SHP77 (cell line): Measurements from ENCODE around the gene DNMT3L.
A peak's percentile ranks its signal among the peaks of the same experiment; 100 is the strongest.

Experiments
- DNase-seq, 2 experiments: peaks; one replicate each; lab custom pipeline; 2025; lab: John Stamatoyannopoulos, UW

The DNMT3L gene

GRCh38 chr21:44279354-44280260 is 17.9 kb upstream of the DNMT3L start:
- peak; percentile 21 to 48 for DNase-seq

DNA sequence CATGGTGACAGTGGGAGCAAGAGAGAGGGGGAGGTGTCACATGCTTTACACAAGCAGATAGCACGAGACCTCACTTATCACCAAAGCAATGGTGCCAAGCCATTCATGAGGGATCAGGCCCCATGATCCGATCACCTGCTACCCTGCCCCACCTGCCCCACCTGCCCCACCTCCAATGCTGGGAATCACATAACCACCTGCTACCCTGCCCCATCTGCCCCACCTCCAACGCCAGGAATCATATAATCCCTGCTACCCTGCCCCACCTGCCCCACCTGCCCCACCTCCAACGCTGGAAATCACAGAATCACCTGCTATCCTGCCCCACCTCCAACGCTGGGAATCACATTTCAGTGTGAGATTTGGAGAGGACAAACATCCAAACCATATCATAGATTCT is 13.3 kb upstream of the DNMT3L start:
- peak in 1 of 2 experiments; percentile 23 for DNase-seq

GRCh38 chr21:44273046-44273445 is 11.3 kb upstream of the DNMT3L start:
- no peak for DNase-seq

GRCh38 chr21:44272284-44272858 is 10.7 kb upstream of the DNMT3L start:
- DNase-seq, result no peak

- no peak for DNase-seq
Observed at GRCh38 chr21:44271558-44272283, 10.0 kb upstream of the DNMT3L start.

- DNase-seq, result no peak
Observed at GRCh38 chr21:44269090-44269489, 7.4 kb upstream of the DNMT3L start.

DNA sequence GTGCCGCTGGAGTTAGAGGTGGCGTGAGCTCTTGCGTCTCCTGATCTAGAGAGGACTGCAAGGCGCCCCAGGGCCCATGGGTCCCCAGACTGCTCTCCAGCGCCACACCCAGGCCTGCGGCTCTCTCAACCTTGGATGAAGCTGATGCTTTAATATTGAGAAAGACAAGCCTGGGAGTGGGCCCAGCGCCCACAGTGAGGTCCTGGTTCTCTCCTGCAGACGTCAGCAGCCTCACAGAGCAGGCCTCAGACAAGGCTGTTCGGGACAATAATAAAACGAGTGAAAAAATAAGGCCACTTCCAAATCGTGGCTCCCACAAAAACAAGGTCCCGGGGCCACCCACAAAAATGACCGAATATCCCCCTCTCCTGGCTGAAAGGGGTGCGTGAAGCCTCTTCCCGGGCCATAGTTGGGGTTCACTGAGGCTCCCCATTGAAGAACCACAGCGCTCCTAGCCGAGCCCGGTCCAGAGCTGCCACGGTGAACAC is 6.0 kb upstream of the DNMT3L start:
- DNase-seq, result no peak

- DNase-seq, result no peak
Observed at GRCh38 chr21:44265734-44266270, 4.1 kb upstream of the DNMT3L start.

GRCh38 chr21:44263768-44264167 is 2.1 kb upstream of the DNMT3L start:
- no peak for DNase-seq

DNA sequence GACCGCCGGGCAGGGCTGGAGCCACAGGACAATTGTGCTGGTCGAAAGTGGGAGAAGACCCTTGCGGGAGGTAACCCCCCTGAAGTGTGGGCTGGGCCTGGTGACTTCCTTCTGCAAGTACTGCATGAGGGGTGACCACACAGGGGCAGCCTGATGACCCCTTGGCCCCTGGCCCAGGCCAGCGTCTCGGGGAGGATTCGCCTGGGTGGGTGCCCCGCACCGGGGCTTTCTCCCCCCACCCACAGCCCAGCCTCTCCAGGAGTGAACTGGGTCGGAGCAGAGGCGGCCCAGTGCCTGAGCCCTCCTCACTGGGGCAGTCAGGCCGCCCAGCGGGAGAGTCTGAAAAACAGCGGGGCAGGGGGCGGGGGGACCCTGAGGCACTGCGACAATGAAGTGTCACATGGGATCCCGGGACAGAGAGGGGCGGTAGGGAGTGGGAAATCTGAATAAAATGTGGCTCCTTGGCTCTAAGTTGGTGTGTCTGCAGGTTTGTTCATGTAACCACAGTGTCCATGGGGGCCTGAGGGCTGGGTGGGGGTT is 1.6 kb upstream of the DNMT3L start:
- DNase-seq, result no peak

DNA sequence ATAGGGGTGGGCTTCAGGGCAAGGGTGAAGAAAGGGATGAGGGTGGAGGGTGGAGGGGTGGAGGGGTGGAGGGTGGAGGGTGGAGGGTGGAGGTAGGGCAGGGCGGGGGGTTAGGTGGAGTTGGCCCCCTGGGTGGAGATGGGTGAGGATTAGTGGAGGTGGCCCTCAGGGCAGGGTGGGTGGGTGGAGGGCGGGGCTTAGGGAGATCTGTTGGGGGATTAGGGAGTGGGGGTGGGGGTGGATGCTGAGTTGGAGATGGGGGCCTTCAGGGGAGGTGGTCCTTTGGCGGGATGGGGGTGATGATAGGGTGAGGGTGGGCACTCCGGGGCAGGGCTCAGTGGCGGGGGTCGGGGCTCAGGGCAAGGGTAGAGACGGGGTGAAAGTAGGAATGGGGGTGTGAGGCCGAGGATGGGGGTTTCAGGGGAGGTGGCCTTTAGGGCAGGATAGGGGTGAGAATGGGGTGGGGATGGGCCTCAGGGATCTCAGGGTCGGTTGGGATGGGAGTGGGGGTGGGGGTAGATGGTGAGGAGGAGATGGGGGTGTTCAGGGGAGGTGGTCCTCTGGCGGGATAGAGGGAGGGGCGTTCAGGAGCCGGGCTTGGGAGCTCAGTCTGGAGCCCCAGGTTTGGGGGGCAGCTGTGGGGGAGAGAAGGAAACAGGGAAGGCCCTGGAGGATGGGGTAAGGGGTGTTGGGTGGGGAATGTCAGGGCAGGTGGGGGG is 800 bp upstream of the DNMT3L start:
- DNase-seq, result no peak

- DNase-seq, result no peak
Observed at GRCh38 chr21:44260791-44261631, 686 bp downstream of the DNMT3L start.

DNA sequence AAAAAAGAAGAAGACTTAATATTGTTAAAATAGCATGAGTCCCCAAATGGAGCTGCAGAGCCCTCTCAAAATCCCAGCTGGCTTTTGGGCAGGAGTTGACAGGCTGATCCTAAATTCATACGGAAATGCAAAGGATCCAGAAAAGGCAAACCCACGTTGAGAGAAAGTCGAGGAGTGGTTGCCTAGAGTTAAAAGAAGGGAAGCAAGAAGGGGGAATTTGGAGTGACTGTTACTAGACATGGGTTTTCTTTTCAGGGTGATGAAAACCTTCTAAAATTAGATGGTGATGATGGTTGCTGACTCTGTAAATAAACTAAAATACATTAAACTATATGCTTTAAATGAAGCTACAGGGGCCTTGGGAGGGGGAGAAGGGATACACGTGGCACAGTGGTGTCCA is 1.6 kb downstream of the DNMT3L start:
- no peak for DNase-seq

GRCh38 chr21:44259082-44259705 is 2.5 kb downstream of the DNMT3L start:
- DNase-seq, result no peak

DNA sequence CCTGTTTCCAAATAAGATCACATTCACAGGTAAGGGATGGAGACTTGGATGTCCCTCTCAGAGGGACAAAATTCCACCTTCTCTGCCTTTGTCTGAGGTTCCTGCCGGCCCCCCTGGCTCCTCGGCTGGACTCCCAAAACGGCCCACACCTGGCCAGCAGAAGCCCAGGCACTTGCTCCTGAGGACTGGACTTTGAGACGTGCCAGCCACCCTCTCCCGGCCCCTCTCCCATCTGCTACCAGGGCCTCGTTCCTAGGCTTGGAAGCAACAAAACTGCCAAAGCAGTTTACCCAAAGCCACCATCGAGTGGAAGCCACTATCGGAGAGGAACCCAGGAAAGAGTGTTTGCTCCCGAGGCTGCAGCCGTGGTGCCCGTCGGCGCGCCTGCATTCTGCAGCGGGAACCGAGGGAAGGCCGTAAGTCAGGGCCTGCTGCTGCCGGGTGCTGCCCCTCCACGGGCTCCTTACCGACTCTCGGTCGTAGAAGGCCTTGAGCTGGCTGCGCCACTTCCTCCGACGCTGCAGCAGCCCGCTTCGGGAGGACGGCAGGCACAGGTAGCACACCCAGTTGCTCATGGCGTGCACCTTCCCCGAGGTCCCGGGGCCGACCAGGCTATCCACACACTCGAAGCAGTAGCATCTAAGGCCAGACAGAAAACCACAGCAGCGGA is 3.5 kb downstream of the DNMT3L start:
- no peak for DNase-seq

DNA sequence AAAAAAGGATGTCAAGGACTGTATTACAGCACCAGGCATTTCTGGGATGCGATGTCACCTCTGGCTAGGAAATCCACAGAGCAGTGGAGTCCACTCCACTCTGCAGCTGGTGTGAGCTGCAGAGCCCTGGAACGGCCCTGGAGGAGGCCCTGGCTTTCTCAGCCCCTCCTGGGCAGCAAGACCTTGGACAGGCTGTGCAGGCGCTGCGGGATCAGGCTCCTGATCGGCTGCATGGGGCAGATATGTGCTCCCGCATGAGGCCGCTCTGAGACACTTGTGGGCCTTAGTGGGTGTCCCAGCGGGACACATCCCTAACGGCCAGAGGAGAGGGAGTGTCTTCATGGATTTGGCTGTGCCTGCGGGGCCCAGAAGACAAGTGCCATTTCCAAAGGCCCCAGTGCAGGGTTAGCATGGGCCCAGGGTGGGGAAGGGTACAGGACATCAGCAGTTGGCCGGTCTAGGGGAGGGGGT is 6.2 kb downstream of the DNMT3L start:
- DNase-seq, result no peak

DNA sequence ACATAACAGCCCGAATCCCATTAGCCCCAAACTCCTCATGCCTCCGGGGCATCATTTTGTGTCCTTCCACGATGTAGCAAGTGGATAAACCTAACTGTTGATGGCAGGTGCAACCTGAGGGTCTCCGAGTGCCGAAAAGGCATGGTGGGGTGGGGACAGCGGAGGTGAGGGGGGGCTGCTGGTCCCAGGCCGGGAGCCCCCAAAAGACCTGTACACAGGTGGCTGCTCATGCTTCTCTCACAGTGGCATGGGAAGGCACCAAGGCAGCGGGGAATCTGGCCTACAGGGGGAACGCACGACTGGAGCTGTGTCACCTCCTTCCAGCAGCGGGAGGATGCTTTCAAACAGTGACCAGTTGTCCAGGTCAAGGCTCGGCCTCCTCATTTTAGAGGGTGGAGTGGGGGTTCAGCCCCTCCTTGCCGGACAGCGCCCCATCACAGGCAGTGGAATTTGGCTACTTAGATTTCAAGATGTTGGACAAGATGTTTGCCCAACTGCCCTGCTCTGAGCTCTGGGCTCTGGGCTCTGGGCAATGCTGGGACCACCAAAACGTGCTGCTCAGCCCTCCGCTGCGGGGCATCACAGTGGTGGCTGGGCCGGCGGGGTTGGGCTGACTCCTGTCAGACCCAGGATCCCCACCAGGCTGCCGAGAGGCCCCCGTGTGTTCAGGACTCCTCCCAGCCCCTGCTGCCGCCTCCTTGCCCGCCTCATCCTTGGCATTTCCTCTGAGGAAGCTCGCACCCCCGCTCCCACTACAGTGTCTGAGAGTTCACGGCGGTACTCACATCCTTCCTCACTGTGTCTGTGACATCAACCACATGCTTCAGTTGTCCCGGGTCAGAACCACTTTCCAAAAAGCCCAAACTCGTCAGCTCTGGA is 7.6 kb downstream of the DNMT3L start:
- no peak for DNase-seq
